Measurements from ENCODE around the gene PNMA1. TPM values are rescaled to one million over a fixed set of nuclear protein-coding genes. Genes with fewer than 3 reads are reported as not detected.

Gene PNMA1
- total RNA-seq, 2 experiments from 2014 or later: 52.6 to 55.9 TPM

- CTCF ChIA-PET: no interaction called here
- no peak overlapping the region for H3K27ac ChIP-seq (ENCODE audit: low read depth in 1 of 2, low read length in 2 of 2)
These were observed 20.1 kb downstream of the PNMA1 start for GRCh38 chr14:73694083-73694482.

GRCh38 chr14:73686901-73687300 is 27.3 kb downstream of the PNMA1 start:
- intact Hi-C loops (cut with DNase I, micrococcal nuclease): no loop called here
- no peak overlapping the region for H3K4me3 Mint-ChIP-seq
- no peak for TF ChIP-seq CTCF (IDR thresholded peaks at IDR 0.05)
- Histone ChIP-seq H3K4me1 (ENCODE audit: insufficient read depth, low read length) (no peaks in the 10 kb centered on the region), H3K9me3 (ENCODE audit: control insufficient read depth in 1 of 2, insufficient read depth in 1 of 2, low read length in 2 of 2) (no peaks in the 10 kb centered on the region), H3K27ac (ENCODE audit: low read depth in 1 of 2, low read length in 2 of 2) (no peak overlapping the region), H3K36me3 (ENCODE audit: insufficient read depth, low read length) (no peaks in the 10 kb centered on the region), H3K27me3 (ENCODE audit: control insufficient read depth in 1 of 2, insufficient read depth in 2 of 2, low read length in 2 of 2) (no peaks in the 10 kb centered on the region), H3K4me3 (ENCODE audit: low read length) (no peak overlapping the region)
- DNase-seq (no peak), ATAC-seq (ENCODE audit: poor library complexity) (no peak)
- no peak overlapping the region for H3K27ac Mint-ChIP-seq
- H3K36me3 Mint-ChIP-seq (ENCODE audit: low read depth): peaks cover 17% of the 10 kb centered on the region
- ChIA-PET POLR2A (no interaction called here), CTCF (no interaction called here)
- no peaks in the 10 kb centered on the region for H3K4me1 Mint-ChIP-seq (ENCODE audit: low read depth)
- H3K27me3 Mint-ChIP-seq: no peaks in the 10 kb centered on the region
- no peaks in the 10 kb centered on the region for H3K9me3 Mint-ChIP-seq

More at GRCh38 chr14:73694083-73694482, 20.1 kb downstream of the PNMA1 start:
- POLR2A ChIA-PET: no interaction called here
- ATAC-seq (ENCODE audit: poor library complexity) (no peak), DNase-seq (no peak)
- no peaks in the 10 kb centered on the region for H3K9me3 Mint-ChIP-seq
- no peaks in the 10 kb centered on the region for H3K27me3 Mint-ChIP-seq
- H3K27me3 ChIP-seq (ENCODE audit: control insufficient read depth in 1 of 2, insufficient read depth in 2 of 2, low read length in 2 of 2): no peaks in the 10 kb centered on the region
- peaks cover 27% of the 10 kb centered on the region for H3K36me3 Mint-ChIP-seq (ENCODE audit: low read depth)
- intact Hi-C loops (cut with DNase I, micrococcal nuclease): no loop called here
- H3K36me3 ChIP-seq (ENCODE audit: insufficient read depth, low read length): no peaks in the 10 kb centered on the region
- H3K4me1 Mint-ChIP-seq (ENCODE audit: low read depth): no peaks in the 10 kb centered on the region
- H3K4me3 Mint-ChIP-seq: no peak overlapping the region
- no peak overlapping the region for H3K4me3 ChIP-seq (ENCODE audit: low read length)
- H3K9me3 ChIP-seq (ENCODE audit: control insufficient read depth in 1 of 2, insufficient read depth in 1 of 2, low read length in 2 of 2): no peaks in the 10 kb centered on the region
- no peaks in the 10 kb centered on the region for H3K4me1 ChIP-seq (ENCODE audit: insufficient read depth, low read length)
- H3K27ac Mint-ChIP-seq: no peak overlapping the region
- no peak for TF ChIP-seq CTCF (IDR thresholded peaks at IDR 0.05)

- CTCF ChIA-PET: no interaction called here
- Mint-ChIP-seq H3K27me3 (no peaks in the 10 kb centered on the region), H3K36me3 (ENCODE audit: low read depth) (peaks cover 11% of the 10 kb centered on the region), H3K27ac (no peak overlapping the region), H3K9me3 (no peaks in the 10 kb centered on the region), H3K4me3 (no peak overlapping the region), H3K4me1 (ENCODE audit: low read depth) (no peaks in the 10 kb centered on the region)
- H3K4me1 ChIP-seq (ENCODE audit: insufficient read depth, low read length): no peaks in the 10 kb centered on the region
- no peak for TF ChIP-seq CTCF (IDR thresholded peaks at IDR 0.05)
- ATAC-seq (ENCODE audit: poor library complexity) (no peak), DNase-seq (no peak)
- H3K4me3 ChIP-seq (ENCODE audit: low read length): no peak overlapping the region
- intact Hi-C loops (cut with DNase I, micrococcal nuclease): no loop called here
- no peak overlapping the region for H3K27ac ChIP-seq (ENCODE audit: low read depth in 1 of 2, low read length in 2 of 2)
- H3K27me3 ChIP-seq (ENCODE audit: control insufficient read depth in 1 of 2, insufficient read depth in 2 of 2, low read length in 2 of 2): no peaks in the 10 kb centered on the region
- H3K36me3 ChIP-seq (ENCODE audit: insufficient read depth, low read length): no peaks in the 10 kb centered on the region
- POLR2A ChIA-PET: no interaction called here
- H3K9me3 ChIP-seq (ENCODE audit: control insufficient read depth in 1 of 2, insufficient read depth in 1 of 2, low read length in 2 of 2): no peaks in the 10 kb centered on the region
These were observed 28.9 kb downstream of the PNMA1 start for GRCh38 chr14:73685328-73685727.
